ENCODE data around the gene TMEM63A. TPM values are rescaled to one million over a fixed set of nuclear protein-coding genes. Genes with fewer than 3 reads are reported as not detected.
A peak's percentile ranks its signal among the peaks of the same experiment; 100 is the strongest.

Gene TMEM63A
- total and polyA plus RNA-seq, 10 of the 15 experiments (the other 5 are each of a cell fraction or from before 2014, with no cell fraction given) = 1.3 to 33.5 (median 15.2) TPM

DNA sequence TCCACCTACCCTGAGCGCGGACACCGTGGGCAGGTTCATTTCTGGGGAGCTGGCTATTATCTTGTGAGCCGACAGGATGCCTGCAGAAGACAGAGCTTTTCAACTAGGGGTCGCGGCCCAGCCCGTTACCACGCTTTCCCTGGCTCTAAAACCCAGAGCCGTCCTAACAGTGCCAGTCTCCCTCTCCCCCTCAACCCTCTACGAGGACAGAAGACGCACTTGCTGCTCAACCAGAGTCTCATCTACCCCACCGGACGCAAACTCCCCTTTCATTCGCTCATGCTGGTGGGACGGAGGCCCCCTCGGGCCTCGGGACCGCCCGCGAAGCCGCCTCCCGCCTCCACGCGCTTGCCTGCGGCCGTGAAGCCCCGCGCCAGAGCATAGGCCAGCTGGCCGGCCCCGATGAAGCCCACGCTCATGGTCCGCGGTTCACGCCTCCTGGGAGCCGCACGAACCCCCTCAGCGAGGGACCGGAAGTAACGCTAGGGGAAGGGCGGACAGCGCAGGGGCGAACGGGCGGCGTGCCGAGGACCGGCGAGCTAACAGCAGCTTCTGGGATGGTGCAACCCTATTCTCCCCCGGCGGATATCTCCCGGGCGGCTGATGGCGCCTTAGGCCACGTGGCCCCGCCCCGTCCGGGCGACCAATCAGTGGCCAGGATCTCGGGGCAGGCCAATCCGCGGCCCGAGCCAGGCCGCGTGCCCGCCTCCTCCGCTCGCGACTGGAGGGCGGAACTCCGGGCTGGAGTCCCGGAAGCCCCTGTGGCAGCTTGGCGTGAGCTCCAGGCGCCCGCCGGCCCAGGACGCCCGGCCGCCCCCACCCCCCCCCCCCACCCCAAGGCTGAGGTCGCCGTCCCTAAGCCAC is 41.7 kb upstream of the TMEM63A start, which contains the start of gene PYCR2 (continued):
- TF ChIP-seq MEF2A (IDR thresholded peaks at IDR 0.05; ENCODE audit: insufficient read depth, low read depth, low read length) (no peak), ZBED1 (IDR thresholded peaks at IDR 0.05; ENCODE audit: borderline replicate concordance) (no peak), SUZ12 (IDR thresholded peaks at IDR 0.05; ENCODE audit: unreplicated experiment) (no peak), LARP7 (IDR thresholded peaks at IDR 0.05) (peak; percentile 78), STAT1 (conservative IDR thresholded peaks at IDR 0.05) (no peak), SMAD5 (IDR thresholded peaks at IDR 0.05; ENCODE audit: low read depth) (0 out of 2 replicates have a peak, but pooled peaks have one; percentile 27), ZZZ3 (IDR thresholded peaks at IDR 0.05; ENCODE audit: control insufficient read depth, insufficient read length, low read depth) (no peak), IKZF1 (conservative IDR thresholded peaks at IDR 0.05) (peak; percentile 84), ZSCAN29 (IDR thresholded peaks at IDR 0.05) (no peak), EZH2 (IDR thresholded peaks at IDR 0.05; ENCODE audit: borderline replicate concordance, control insufficient read depth, low read depth, low read length) (no peak), MTA2 (IDR thresholded peaks at IDR 0.05; ENCODE audit: low read depth) (no peak), NRF1 (conservative IDR thresholded peaks at IDR 0.05; ENCODE audit: low read depth, low read length) (no peak), CHD1 (IDR thresholded peaks at IDR 0.05; ENCODE audit: low read depth, low read length) (no peak), ZNF384 (IDR thresholded peaks at IDR 0.05; ENCODE audit: borderline replicate concordance, low read depth, low read length) (no peak), CBX5 (IDR thresholded peaks at IDR 0.05; ENCODE audit: low read depth) (peak; percentile 48; the same call in 1 of the 2 replicates), NFYB (IDR thresholded peaks at IDR 0.05; ENCODE audit: insufficient read depth, low read depth, low read length) (peak; percentile 89)
- TF ChIP-seq, protein P1, sequence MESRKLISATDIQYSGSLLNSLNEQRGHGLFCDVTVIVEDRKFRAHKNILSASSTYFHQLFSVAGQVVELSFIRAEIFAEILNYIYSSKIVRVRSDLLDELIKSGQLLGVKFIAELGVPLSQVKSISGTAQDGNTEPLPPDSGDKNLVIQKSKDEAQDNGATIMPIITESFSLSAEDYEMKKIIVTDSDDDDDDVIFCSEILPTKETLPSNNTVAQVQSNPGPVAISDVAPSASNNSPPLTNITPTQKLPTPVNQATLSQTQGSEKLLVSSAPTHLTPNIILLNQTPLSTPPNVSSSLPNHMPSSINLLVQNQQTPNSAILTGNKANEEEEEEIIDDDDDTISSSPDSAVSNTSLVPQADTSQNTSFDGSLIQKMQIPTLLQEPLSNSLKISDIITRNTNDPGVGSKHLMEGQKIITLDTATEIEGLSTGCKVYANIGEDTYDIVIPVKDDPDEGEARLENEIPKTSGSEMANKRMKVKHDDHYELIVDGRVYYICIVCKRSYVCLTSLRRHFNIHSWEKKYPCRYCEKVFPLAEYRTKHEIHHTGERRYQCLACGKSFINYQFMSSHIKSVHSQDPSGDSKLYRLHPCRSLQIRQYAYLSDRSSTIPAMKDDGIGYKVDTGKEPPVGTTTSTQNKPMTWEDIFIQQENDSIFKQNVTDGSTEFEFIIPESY (IDR thresholded peaks at IDR 0.05) = no peak
- TF ChIP-seq, protein P2, sequence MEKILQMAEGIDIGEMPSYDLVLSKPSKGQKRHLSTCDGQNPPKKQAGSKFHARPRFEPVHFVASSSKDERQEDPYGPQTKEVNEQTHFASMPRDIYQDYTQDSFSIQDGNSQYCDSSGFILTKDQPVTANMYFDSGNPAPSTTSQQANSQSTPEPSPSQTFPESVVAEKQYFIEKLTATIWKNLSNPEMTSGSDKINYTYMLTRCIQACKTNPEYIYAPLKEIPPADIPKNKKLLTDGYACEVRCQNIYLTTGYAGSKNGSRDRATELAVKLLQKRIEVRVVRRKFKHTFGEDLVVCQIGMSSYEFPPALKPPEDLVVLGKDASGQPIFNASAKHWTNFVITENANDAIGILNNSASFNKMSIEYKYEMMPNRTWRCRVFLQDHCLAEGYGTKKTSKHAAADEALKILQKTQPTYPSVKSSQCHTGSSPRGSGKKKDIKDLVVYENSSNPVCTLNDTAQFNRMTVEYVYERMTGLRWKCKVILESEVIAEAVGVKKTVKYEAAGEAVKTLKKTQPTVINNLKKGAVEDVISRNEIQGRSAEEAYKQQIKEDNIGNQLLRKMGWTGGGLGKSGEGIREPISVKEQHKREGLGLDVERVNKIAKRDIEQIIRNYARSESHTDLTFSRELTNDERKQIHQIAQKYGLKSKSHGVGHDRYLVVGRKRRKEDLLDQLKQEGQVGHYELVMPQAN (conservative IDR thresholded peaks at IDR 0.05) = peak; percentile 91
- TF ChIP-seq, protein P3, sequence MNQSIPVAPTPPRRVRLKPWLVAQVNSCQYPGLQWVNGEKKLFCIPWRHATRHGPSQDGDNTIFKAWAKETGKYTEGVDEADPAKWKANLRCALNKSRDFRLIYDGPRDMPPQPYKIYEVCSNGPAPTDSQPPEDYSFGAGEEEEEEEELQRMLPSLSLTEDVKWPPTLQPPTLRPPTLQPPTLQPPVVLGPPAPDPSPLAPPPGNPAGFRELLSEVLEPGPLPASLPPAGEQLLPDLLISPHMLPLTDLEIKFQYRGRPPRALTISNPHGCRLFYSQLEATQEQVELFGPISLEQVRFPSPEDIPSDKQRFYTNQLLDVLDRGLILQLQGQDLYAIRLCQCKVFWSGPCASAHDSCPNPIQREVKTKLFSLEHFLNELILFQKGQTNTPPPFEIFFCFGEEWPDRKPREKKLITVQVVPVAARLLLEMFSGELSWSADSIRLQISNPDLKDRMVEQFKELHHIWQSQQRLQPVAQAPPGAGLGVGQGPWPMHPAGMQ (IDR thresholded peaks at IDR 0.05; ENCODE audit: borderline replicate concordance) = no peak
- TF ChIP-seq, protein P4, sequence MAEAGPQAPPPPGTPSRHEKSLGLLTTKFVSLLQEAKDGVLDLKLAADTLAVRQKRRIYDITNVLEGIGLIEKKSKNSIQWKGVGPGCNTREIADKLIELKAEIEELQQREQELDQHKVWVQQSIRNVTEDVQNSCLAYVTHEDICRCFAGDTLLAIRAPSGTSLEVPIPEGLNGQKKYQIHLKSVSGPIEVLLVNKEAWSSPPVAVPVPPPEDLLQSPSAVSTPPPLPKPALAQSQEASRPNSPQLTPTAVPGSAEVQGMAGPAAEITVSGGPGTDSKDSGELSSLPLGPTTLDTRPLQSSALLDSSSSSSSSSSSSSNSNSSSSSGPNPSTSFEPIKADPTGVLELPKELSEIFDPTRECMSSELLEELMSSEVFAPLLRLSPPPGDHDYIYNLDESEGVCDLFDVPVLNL (IDR thresholded peaks at IDR 0.05; ENCODE audit: low read depth, low read length) = peak; percentile 54; the same call in 1 of the 2 replicates
- TF ChIP-seq, protein P5, sequence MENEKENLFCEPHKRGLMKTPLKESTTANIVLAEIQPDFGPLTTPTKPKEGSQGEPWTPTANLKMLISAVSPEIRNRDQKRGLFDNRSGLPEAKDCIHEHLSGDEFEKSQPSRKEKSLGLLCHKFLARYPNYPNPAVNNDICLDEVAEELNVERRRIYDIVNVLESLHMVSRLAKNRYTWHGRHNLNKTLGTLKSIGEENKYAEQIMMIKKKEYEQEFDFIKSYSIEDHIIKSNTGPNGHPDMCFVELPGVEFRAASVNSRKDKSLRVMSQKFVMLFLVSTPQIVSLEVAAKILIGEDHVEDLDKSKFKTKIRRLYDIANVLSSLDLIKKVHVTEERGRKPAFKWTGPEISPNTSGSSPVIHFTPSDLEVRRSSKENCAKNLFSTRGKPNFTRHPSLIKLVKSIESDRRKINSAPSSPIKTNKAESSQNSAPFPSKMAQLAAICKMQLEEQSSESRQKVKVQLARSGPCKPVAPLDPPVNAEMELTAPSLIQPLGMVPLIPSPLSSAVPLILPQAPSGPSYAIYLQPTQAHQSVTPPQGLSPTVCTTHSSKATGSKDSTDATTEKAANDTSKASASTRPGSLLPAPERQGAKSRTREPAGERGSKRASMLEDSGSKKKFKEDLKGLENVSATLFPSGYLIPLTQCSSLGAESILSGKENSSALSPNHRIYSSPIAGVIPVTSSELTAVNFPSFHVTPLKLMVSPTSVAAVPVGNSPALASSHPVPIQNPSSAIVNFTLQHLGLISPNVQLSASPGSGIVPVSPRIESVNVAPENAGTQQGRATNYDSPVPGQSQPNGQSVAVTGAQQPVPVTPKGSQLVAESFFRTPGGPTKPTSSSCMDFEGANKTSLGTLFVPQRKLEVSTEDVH (IDR thresholded peaks at IDR 0.05; ENCODE audit: low read depth, partially characterized antibody) = no peak
